Naive B cell (primary cell): ENCODE measurements around the gene CAPZA2. TPM values are rescaled to one million over a fixed set of nuclear protein-coding genes. Genes with fewer than 3 reads are reported as not detected.
A peak's percentile ranks its signal among the peaks of the same experiment; 100 is the strongest.

Experiments used
- ATAC-seq, 2 donors: fragments of 150-1000 bp; cut with Tn5 transposase; 2 replicates each; pipeline ENCODE4 v1.10.0; 2021; ENCODE audit warnings: low read depth in 2 of 2, mild to moderate bottlenecking in 2 of 2, moderate library complexity in 2 of 2
- DNase-seq: peaks from one replicate; pipeline ENCODE4 v3.0.0; 2022
- H3K27ac Mint-ChIP-seq, 6 donors: one replicate each; pipeline ENCODE4 v1.8.0; 2020 to 2022; ENCODE audit warnings: mild to moderate bottlenecking in 6 of 6, mixed read lengths in 6 of 6, moderate library complexity in 5 of 6, inconsistent platforms in 2 of 6
- H3K27me3 Mint-ChIP-seq, 3 donors: one replicate each; pipeline ENCODE4 v1.8.0; 2021 to 2022; ENCODE audit warnings: mixed read lengths in 3 of 3, mild to moderate bottlenecking in 1 of 3
- H3K36me3 Mint-ChIP-seq, 2 donors: one replicate each; pipeline ENCODE4 v1.8.0; 2020 to 2022; ENCODE audit warnings: mixed read lengths in 2 of 2, inconsistent platforms in 1 of 2, mild to moderate bottlenecking in 1 of 2
- H3K4me1 Mint-ChIP-seq, 3 donors: one replicate each; pipeline ENCODE4 v1.8.0; 2020 to 2022; ENCODE audit warnings: mixed read lengths in 3 of 3, inconsistent platforms in 1 of 3, mild to moderate bottlenecking in 1 of 3, moderate library complexity in 1 of 3
- H3K4me3 Mint-ChIP-seq, 8 donors: one replicate each; pipeline ENCODE4 v1.8.0; 2020 to 2022; ENCODE audit warnings: mild to moderate bottlenecking in 8 of 8, mixed read lengths in 8 of 8, moderate library complexity in 8 of 8, inconsistent platforms in 2 of 8
- H3K9me3 Mint-ChIP-seq, 7 donors: one replicate each; pipeline ENCODE4 v1.8.0; 2020 to 2022; ENCODE audit warnings: mixed read lengths in 7 of 7, mild to moderate bottlenecking in 5 of 7, inconsistent platforms in 2 of 7, moderate library complexity in 1 of 7
- polyA plus RNA-seq, 6 donors: library from polyadenylated mRNA; unstranded; fragments of 300-500 nt; fragmentation: Illumina TruSeq; gene quantifications; one replicate each; pipeline ENCODE4 v1.2.3, GENCODE V29; 2021; ENCODE audit warnings: low read depth in 6 of 6

CAPZA2 gene
- polyA plus RNA-seq, 6 donors from 2014 or later, result 208 to 366 (median 227) TPM

DNA sequence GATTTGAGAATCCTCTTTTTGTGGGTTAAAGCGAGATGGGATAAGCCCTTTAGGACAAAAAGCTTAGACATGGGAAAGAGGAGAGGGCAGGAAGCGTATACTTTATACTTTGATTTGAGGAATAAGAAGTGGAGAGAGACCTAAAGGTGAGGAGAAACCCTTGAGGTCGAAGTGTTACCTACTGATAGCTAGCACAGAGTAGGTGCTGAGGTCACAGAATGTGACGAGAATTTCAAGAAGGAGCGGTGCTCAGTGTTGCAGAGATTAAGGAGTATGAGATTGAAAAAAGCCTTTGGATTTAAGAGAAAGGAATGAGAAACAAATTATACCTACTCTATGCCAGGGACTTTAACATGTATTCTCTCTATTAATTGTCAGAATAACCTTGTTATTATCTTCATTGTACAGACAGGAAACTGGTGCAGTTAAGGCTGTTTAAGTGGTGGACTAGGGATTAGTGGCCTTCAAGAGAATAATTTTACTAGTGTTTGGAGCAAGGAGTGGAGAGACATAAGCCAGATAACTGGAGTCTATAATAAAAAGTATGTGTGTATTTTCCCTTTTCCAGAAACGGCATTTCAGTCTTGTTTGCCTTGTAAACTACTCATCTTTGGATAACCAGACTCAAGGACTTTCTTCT is 8.8 kb downstream of the CAPZA2 start:
- H3K4me1 Mint-ChIP-seq, result peaks cover 44 to 68% (median 67%) of the 10 kb centered on the region in 3 donors
- H3K9me3 Mint-ChIP-seq, result no peaks in the 10 kb centered on the region
- no peak for DNase-seq
- H3K27ac Mint-ChIP-seq, result peak overlapping the region in 4 of 6 donors; percentile 3 to 55 (median 24)
- H3K4me3 Mint-ChIP-seq, result peak overlapping the region in 1 of 8 donors; percentile 41
- H3K27me3 Mint-ChIP-seq, result no peaks in the 10 kb centered on the region
- H3K36me3 Mint-ChIP-seq, result peaks cover 0 to 14% of the 10 kb centered on the region in 2 donors
- no peak for ATAC-seq

DNA sequence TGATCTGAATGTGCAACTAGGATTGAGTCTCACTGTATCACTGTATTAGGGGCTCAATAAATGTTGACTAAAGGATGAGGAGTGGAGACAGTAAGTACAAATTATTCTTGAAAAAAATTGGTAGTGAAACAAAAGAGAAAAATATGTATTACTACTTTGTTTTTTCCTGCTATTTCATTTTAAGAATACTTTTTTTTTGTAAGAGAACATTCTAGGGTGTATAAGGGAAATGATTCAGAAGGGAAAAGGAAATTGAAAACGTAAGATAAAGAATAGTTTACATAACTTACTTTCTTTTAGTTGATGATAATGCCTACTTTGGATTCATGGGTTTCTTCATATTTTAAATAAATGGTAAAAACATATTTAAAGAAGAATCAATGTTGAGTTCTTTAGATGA is 9.6 kb downstream of the CAPZA2 start:
- ATAC-seq, result no peak
- Mint-ChIP-seq H3K27ac (peak overlapping the region; percentile 10 to 67 (median 39)), H3K4me1 (peaks cover 44 to 65% (median 64%) of the 10 kb centered on the region in 3 donors), H3K4me3 (peak overlapping the region in 2 of 8 donors; percentile 5 to 16), H3K9me3 (no peaks in the 10 kb centered on the region), H3K27me3 (no peaks in the 10 kb centered on the region), H3K36me3 (peaks cover 0 to 14% of the 10 kb centered on the region in 2 donors)
- DNase-seq, result no peak

GRCh38 chr7:116873619-116874018 is 11.2 kb downstream of the CAPZA2 start:
- no peaks in the 10 kb centered on the region for H3K9me3 Mint-ChIP-seq
- H3K36me3 Mint-ChIP-seq, result peaks cover 0 to 9% of the 10 kb centered on the region in 2 donors
- peak overlapping the region in 1 of 6 donors; percentile 36 for H3K27ac Mint-ChIP-seq
- ATAC-seq (no peak), DNase-seq (no peak)
- no peaks in the 10 kb centered on the region for H3K27me3 Mint-ChIP-seq
- no peak overlapping the region for H3K4me3 Mint-ChIP-seq
- H3K4me1 Mint-ChIP-seq, result peaks cover 33 to 52% (median 50%) of the 10 kb centered on the region in 3 donors

- H3K36me3 Mint-ChIP-seq, result peaks cover 0 to 9% of the 10 kb centered on the region in 2 donors
- no peak overlapping the region for H3K27ac Mint-ChIP-seq
- H3K27me3 Mint-ChIP-seq, result no peaks in the 10 kb centered on the region
- H3K9me3 Mint-ChIP-seq, result no peaks in the 10 kb centered on the region
- DNase-seq (no peak), ATAC-seq (no peak)
- no peak overlapping the region for H3K4me3 Mint-ChIP-seq
- peaks cover 12 to 31% (median 31%) of the 10 kb centered on the region in 3 donors for H3K4me1 Mint-ChIP-seq
These were observed 14.5 kb downstream of the CAPZA2 start for GRCh38 chr7:116876664-116877442.

DNA sequence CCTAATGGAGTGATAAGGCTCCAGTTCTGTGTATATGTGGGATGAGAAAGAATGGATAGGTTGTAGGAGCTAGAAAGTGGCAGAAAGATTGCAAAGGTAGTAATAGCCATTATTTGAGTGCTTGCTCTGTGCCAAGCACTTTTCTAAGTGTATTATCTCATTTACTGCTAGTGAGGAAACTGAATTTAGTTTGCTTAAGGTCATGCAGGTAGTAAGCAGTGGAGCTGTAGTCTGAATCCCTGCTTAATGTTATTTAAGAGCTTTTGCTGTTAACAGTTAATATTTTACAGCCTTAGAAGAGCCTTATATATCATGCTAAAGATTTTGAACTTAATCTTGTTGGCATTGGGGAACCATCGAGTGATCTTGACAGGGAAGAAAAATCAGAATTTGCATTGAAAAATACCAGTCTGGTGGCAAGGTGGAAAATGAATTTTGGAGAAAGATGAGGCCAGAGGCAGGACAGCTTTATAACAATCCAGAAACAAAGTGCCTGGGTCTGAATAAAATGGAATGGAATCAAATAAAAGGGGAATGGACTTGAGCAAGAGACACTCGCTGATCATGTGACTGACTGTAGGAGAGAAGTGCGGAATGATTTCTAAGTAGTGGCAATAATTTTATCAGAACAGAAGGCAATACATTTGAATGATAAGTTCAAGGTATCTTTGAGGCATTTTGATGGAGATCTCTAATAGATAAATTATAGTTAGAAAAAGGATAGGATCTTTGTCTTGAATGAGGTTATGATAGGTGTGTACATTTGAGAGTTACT is 15.2 kb downstream of the CAPZA2 start:
- Mint-ChIP-seq H3K4me1 (peaks cover 10 to 32% (median 27%) of the 10 kb centered on the region in 3 donors), H3K9me3 (no peaks in the 10 kb centered on the region), H3K27ac (no peak overlapping the region), H3K4me3 (no peak overlapping the region), H3K36me3 (peaks cover 0 to 8% of the 10 kb centered on the region in 2 donors), H3K27me3 (no peaks in the 10 kb centered on the region)
- ATAC-seq, result no peak
- DNase-seq, result no peak

DNA sequence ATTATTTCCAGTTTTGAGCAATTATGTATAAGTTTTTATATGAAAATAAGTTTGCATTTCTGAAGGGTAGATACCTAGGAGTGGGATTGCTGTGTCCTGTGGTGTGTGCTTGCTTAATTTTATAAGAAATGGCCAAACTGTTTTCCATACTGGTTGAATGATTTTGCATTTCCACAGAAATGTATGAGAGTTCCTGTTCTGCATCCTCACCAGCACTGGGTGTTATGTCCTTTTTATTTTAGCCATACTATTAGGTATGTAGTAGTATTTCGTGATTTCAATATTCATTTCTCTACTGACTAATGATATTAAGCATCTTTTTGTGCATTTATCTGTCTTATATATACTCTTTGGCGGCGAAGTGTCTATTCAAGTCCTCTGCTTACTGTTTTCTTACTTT is 22.3 kb downstream of the CAPZA2 start:
- peak overlapping the region in 2 of 6 donors; percentile 21 to 51 for H3K27ac Mint-ChIP-seq
- H3K4me1 Mint-ChIP-seq, result peaks cover 16 to 23% (median 22%) of the 10 kb centered on the region in 3 donors
- peaks cover 22 to 24% of the 10 kb centered on the region in 2 donors for H3K36me3 Mint-ChIP-seq
- H3K9me3 Mint-ChIP-seq, result peaks cover 2 to 12% (median 5%) of the 10 kb centered on the region in 7 donors
- DNase-seq (no peak), ATAC-seq (no peak)
- no peak overlapping the region for H3K4me3 Mint-ChIP-seq
- H3K27me3 Mint-ChIP-seq, result no peaks in the 10 kb centered on the region

DNA sequence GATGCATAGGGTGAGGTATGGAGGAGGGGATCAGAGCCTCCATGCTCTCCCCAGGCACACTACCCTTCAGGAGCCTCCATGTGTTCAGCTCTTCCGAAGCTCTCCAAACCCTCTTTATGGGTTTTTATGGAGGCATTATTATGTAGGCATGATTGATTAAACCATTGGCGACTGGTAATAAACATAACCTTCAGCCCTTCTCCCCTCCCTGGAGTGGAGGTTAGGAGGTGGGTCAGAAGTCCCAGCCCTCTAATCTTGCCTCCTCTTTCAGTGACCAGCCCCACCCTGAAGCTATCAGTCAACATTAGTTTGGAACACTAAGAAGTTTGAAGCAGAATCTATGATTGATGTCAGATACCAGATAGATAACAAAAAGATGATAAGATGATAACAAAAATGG is 23.3 kb downstream of the CAPZA2 start:
- H3K9me3 Mint-ChIP-seq, result peaks cover 2 to 12% (median 5%) of the 10 kb centered on the region in 7 donors
- ATAC-seq (no peak), DNase-seq (no peak)
- no peaks in the 10 kb centered on the region for H3K27me3 Mint-ChIP-seq
- peaks cover 22 to 28% of the 10 kb centered on the region in 2 donors for H3K36me3 Mint-ChIP-seq
- H3K27ac Mint-ChIP-seq, result peak overlapping the region in 1 of 6 donors; percentile 51
- H3K4me3 Mint-ChIP-seq, result peak overlapping the region in 1 of 8 donors; percentile 73
- peaks cover 16 to 21% (median 21%) of the 10 kb centered on the region in 3 donors for H3K4me1 Mint-ChIP-seq

DNA sequence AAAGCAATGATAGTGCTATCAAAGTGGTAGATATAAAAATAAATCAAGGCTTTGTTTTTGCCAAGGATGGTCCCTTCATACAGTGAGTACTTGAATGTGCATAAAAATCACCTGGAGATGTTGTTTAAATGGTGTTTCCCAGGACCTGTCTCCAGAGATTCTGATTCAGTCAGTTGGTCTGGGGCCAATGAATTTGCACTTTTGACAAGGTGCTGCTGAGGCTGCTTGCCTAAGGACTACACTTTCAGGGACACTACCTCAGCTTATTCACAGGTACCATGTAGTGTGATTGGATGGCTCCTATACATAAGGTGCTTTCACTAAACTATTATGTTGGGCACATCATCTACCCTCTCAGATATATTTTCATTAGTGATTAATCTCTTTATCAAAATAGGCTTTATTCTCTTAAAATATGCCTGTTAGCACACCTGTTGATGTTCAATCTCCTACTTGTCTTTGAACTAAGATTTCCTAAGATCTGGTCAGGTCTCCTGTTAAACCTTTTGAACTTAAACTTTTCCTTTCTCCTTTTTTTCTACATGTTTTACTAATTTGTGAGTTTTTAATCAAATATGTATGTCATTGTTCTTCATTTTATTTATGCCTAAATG is 24.3 kb downstream of the CAPZA2 start:
- Mint-ChIP-seq H3K4me3 (peak overlapping the region in 1 of 8 donors; percentile 20), H3K36me3 (peaks cover 22 to 27% of the 10 kb centered on the region in 2 donors), H3K27ac (peak overlapping the region in 1 of 6 donors; percentile 42), H3K27me3 (no peaks in the 10 kb centered on the region), H3K4me1 (peaks cover 12 to 21% (median 19%) of the 10 kb centered on the region in 3 donors), H3K9me3 (peaks cover 2 to 12% (median 5%) of the 10 kb centered on the region in 7 donors)
- ATAC-seq (no peak), DNase-seq (no peak)

GRCh38 chr7:116888895-116889294 is 26.5 kb downstream of the CAPZA2 start:
- Mint-ChIP-seq H3K27ac (no peak overlapping the region), H3K4me3 (no peak overlapping the region)

DNA sequence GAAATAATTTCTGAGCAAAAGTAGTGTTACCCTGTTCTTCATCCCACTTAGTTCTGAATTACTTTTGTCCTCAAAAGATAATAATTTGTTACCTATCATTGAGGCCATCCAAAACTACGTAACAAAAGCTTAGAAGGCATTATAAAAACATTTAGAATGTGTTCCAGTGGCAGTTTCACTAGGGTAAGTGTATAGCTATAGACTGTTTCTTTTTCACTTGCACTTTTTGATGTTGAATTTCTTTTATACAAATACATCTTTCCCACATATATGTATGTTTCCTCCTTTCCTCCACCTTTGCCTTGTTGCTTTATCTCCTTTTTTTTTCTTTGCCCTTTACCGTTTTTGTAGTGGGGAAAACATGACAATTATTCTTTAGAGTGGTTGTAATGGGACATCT is 33.5 kb downstream of the CAPZA2 start:
- no peak overlapping the region for H3K4me3 Mint-ChIP-seq
- no peaks in the 10 kb centered on the region for H3K27me3 Mint-ChIP-seq
- ATAC-seq (no peak), DNase-seq (no peak)
- peaks cover 0 to 5% (median 0%) of the 10 kb centered on the region in 7 donors for H3K9me3 Mint-ChIP-seq
- peaks cover 0 to 6% (median 4%) of the 10 kb centered on the region in 3 donors for H3K4me1 Mint-ChIP-seq
- H3K27ac Mint-ChIP-seq, result peak overlapping the region in 4 of 6 donors; percentile 1 to 81 (median 11)
- peaks cover 24 to 30% of the 10 kb centered on the region in 2 donors for H3K36me3 Mint-ChIP-seq

More at GRCh38 chr7:116888895-116889294, 26.5 kb downstream of the CAPZA2 start:
- Mint-ChIP-seq H3K27me3 (no peaks in the 10 kb centered on the region), H3K9me3 (peaks cover 2 to 12% (median 5%) of the 10 kb centered on the region in 7 donors), H3K4me1 (peaks cover 12 to 19% (median 16%) of the 10 kb centered on the region in 3 donors), H3K36me3 (peaks cover 30 to 33% of the 10 kb centered on the region in 2 donors)
- no peak for ATAC-seq
- DNase-seq, result no peak

- Mint-ChIP-seq H3K9me3 (peaks cover 0 to 5% (median 0%) of the 10 kb centered on the region in 7 donors), H3K4me3 (no peak overlapping the region), H3K27me3 (no peaks in the 10 kb centered on the region), H3K27ac (peak overlapping the region in 1 of 6 donors; percentile 1), H3K36me3 (peaks cover 24 to 34% of the 10 kb centered on the region in 2 donors), H3K4me1 (peaks cover 0 to 6% (median 2%) of the 10 kb centered on the region in 3 donors)
- DNase-seq (no peak), ATAC-seq (no peak)
These were observed 35.3 kb downstream of the CAPZA2 start for GRCh38 chr7:116897661-116898060.

GRCh38 chr7:116899308-116899707 is 36.9 kb downstream of the CAPZA2 start:
- H3K36me3 Mint-ChIP-seq, result peaks cover 27 to 43% of the 10 kb centered on the region in 2 donors
- no peak overlapping the region for H3K4me3 Mint-ChIP-seq
- no peaks in the 10 kb centered on the region for H3K27me3 Mint-ChIP-seq
- peaks cover 0 to 5% (median 0%) of the 10 kb centered on the region in 7 donors for H3K9me3 Mint-ChIP-seq
- peaks cover 0 to 6% (median 2%) of the 10 kb centered on the region in 3 donors for H3K4me1 Mint-ChIP-seq
- H3K27ac Mint-ChIP-seq, result no peak overlapping the region
- ATAC-seq, result no peak
- DNase-seq, result no peak
